Measurements from ENCODE around the gene ERC2.

Gene ERC2

GRCh38 chr3:55521064-55521737, 947.1 kb downstream of the ERC2 start:
- H3K4me3 ChIP-seq (ENCODE audit: low read length) = no peak overlapping the region
- TF ChIP-seq, protein P1, sequence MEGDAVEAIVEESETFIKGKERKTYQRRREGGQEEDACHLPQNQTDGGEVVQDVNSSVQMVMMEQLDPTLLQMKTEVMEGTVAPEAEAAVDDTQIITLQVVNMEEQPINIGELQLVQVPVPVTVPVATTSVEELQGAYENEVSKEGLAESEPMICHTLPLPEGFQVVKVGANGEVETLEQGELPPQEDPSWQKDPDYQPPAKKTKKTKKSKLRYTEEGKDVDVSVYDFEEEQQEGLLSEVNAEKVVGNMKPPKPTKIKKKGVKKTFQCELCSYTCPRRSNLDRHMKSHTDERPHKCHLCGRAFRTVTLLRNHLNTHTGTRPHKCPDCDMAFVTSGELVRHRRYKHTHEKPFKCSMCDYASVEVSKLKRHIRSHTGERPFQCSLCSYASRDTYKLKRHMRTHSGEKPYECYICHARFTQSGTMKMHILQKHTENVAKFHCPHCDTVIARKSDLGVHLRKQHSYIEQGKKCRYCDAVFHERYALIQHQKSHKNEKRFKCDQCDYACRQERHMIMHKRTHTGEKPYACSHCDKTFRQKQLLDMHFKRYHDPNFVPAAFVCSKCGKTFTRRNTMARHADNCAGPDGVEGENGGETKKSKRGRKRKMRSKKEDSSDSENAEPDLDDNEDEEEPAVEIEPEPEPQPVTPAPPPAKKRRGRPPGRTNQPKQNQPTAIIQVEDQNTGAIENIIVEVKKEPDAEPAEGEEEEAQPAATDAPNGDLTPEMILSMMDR (conservative IDR thresholded peaks at IDR 0.05; ENCODE audit: low read length) = no peak
- no peak for DNase-seq (ENCODE audit: low read depth)

DNA sequence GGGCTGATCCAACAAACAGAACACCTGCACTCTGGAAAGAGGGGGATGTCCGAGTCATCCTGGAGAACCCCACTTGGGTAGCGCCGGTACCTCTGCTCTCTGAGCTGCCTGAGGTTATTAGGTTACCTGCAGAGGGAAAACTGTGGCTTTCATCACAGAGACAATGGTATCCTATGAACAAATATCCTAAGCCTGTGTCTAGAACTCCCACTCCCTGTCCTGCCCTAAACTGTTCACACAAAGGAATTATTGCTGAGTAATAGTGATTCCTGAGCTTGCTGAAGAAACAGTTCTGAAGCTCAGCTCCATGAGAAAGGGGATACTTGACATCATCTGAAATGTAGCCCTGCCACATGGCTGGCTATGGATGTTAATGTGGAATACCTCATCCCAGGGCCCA, 949.2 kb downstream of the ERC2 start:
- no peak overlapping the region for H3K4me3 ChIP-seq (ENCODE audit: low read length)
- DNase-seq (ENCODE audit: low read depth) = peak; percentile 71
- TF ChIP-seq, protein P1 (conservative IDR thresholded peaks at IDR 0.05; ENCODE audit: low read length) = no peak

DNA sequence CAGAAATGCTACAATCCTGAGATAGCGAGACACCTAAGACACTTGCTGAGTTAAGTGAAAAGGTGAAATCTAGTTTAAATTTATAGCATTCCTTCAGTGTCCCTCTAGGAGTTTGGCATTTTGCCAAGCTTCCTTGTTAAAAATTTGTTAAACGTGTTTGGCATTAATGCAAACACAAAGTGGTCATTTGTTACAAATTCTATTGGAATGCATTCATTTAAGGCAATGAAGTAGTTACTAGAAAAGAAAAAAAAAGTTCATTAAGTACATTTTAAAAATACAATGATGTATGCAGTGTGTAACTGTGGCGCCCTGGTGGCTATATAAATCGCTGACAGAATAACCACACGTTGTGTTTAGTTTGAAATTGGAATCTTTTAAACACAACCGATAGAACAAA, 949.8 kb downstream of the ERC2 start:
- no peak overlapping the region for H3K4me3 ChIP-seq (ENCODE audit: low read length)
- TF ChIP-seq, protein P1 (conservative IDR thresholded peaks at IDR 0.05; ENCODE audit: low read length) = no peak
- peak; percentile 36 for DNase-seq (ENCODE audit: low read depth)

GRCh38 chr3:55516392-55517030, 951.8 kb downstream of the ERC2 start:
- DNase-seq (ENCODE audit: low read depth) = no peak
- H3K4me3 ChIP-seq (ENCODE audit: low read length) = no peak overlapping the region
- TF ChIP-seq, protein P1 (conservative IDR thresholded peaks at IDR 0.05; ENCODE audit: low read length) = no peak

DNA sequence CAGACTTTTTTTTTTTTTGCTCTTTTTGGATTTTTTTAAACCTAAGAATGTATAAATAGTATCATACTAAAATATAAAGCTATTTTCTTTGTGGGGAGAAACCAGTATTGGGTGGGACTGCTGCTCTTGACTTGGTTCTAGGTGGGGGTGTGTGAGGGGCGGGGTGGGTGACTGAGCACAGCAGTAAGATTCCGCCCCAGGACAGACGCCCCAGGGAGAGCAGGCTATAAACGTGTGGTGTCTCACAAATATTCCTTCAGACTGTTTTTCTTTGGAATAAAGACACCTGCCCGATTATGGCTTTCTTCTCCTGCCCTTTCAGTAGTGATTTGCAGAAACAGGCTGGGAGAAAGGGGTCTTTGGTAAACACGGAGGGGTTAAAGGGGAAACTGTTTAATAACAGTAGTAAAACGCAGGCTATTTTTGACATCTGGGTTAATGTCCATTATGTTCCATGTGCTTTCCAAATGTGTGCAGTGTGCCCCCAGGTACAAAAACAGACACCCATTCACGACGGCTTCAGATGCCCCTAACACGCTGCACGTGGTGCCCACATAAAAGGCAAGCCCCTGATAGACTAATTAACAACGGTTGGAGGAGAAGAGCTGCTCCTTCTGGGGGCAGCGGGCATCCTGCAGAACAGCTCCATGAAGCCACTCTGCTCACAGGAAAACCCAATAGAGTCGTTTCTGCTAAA, 952.6 kb downstream of the ERC2 start:
- TF ChIP-seq, protein P1 (conservative IDR thresholded peaks at IDR 0.05; ENCODE audit: low read length) = no peak
- no peak for DNase-seq (ENCODE audit: low read depth)
- H3K4me3 ChIP-seq (ENCODE audit: low read length) = no peak overlapping the region

- TF ChIP-seq, protein P1 (conservative IDR thresholded peaks at IDR 0.05; ENCODE audit: low read length) = no peak
- H3K4me3 ChIP-seq (ENCODE audit: low read length) = no peak overlapping the region
Observed at GRCh38 chr3:55514962-55515361, 953.3 kb downstream of the ERC2 start.

More at GRCh38 chr3:55514962-55515361, 953.3 kb downstream of the ERC2 start:
- no peak for DNase-seq (ENCODE audit: low read depth)
